Left ventricle myocardium inferior (tissue), 1 donor: ENCODE data around the gene CRELD2. TPM values are rescaled to one million over a fixed set of nuclear protein-coding genes. Genes with fewer than 3 reads are reported as not detected.

ENCODE experiments used
- DNase-seq: peaks from one replicate; pipeline ENCODE4 v3.0.0-alpha.2; 2020
- H3K27ac ChIP-seq: fragments of 200-600 bp; replicated peaks from 2 replicates; pipeline ENCODE4 v1.8.0; 2021
- H3K27me3 ChIP-seq: fragments of 200-600 bp; 2 replicates; pipeline ENCODE4 v1.8.0; 2021; ENCODE audit warnings: low read depth
- H3K36me3 ChIP-seq: fragments of 200-600 bp; 2 replicates; pipeline ENCODE4 v1.8.0; 2021
- H3K4me1 ChIP-seq: fragments of 200-600 bp; 2 replicates; pipeline ENCODE4 v1.8.0; 2021
- H3K4me3 ChIP-seq: fragments of 200-600 bp; 2 replicates; pipeline ENCODE4 v1.8.0; 2021; ENCODE audit warnings: mild to moderate bottlenecking, moderate library complexity
- H3K9me3 ChIP-seq: fragments of 200-600 bp; replicated peaks from 2 replicates; pipeline ENCODE4 v1.8.0; 2021
- CTCF ChIP-seq: fragments of 200-600 bp; IDR thresholded peaks from 2 replicates; pipeline ENCODE4 v1.8.0; 2021; ENCODE audit warnings: antibody characterized with exemption, mild to moderate bottlenecking, borderline replicate concordance
- intact Hi-C: fragments of 100-400 bp; cut with micrococcal nuclease; formaldehyde crosslinking; loops from one replicate; pipeline ENCODE4 v1.11.0; 2022
- total RNA-seq: library from RNA; stranded (reverse); fragmentation: NEBNext Ultra II Directional; extraction: Animal tissue kit (Norgen Biotek cat#: 25700); gene quantifications from one replicate; pipeline ENCODE4 v1.2.1, GENCODE V29; 2021
- donor health status: DM: no; HTN: yes; CAD: no; lungs with severe emphysema.

CRELD2 gene
- total RNA-seq, 1 donor from 2014 or later: 25.5 TPM

GRCh38 chr22:49913446-49913845, 5.0 kb upstream of the CRELD2 start:
- TF ChIP-seq CTCF: no peak
- Histone ChIP-seq H3K27ac (no peak overlapping the region), H3K36me3 (peaks cover 53% of the 10 kb centered on the region), H3K4me1 (peaks cover 16% of the 10 kb centered on the region), H3K9me3 (no peaks in the 10 kb centered on the region), H3K27me3 (no peaks in the 10 kb centered on the region), H3K4me3 (no peak overlapping the region)
- no peak for DNase-seq
- intact Hi-C loops: no loop called here

GRCh38 chr22:49914256-49914655, 4.2 kb upstream of the CRELD2 start:
- intact Hi-C loops: no loop called here
- no peaks in the 10 kb centered on the region for H3K9me3 ChIP-seq

GRCh38 chr22:49915610-49916009, 2.8 kb upstream of the CRELD2 start:
- H3K36me3 ChIP-seq: peaks cover 39% of the 10 kb centered on the region
- intact Hi-C loops: no loop called here
- H3K27me3 ChIP-seq: no peaks in the 10 kb centered on the region
- no peak overlapping the region for H3K4me3 ChIP-seq
- no peaks in the 10 kb centered on the region for H3K9me3 ChIP-seq
- TF ChIP-seq CTCF: no peak
- H3K4me1 ChIP-seq: peaks cover 29% of the 10 kb centered on the region
- DNase-seq: no peak
- no peak overlapping the region for H3K27ac ChIP-seq

More at GRCh38 chr22:49914256-49914655, 4.2 kb upstream of the CRELD2 start:
- H3K4me1 ChIP-seq: peaks cover 24% of the 10 kb centered on the region
- H3K27me3 ChIP-seq: no peaks in the 10 kb centered on the region
- H3K36me3 ChIP-seq: peaks cover 45% of the 10 kb centered on the region
- no peak for DNase-seq
- no peak overlapping the region for H3K4me3 ChIP-seq
- TF ChIP-seq CTCF: no peak
- no peak overlapping the region for H3K27ac ChIP-seq

GRCh38 chr22:49916831-49917230, 1.6 kb upstream of the CRELD2 start:
- no peaks in the 10 kb centered on the region for H3K27me3 ChIP-seq
- TF ChIP-seq CTCF: no peak
- no peak overlapping the region for H3K27ac ChIP-seq
- peaks cover 29% of the 10 kb centered on the region for H3K4me1 ChIP-seq
- no peak for DNase-seq
- peak overlapping the region; percentile 86 for H3K4me3 ChIP-seq
- intact Hi-C loops: no loop called here
- no peaks in the 10 kb centered on the region for H3K9me3 ChIP-seq
- peaks cover 42% of the 10 kb centered on the region for H3K36me3 ChIP-seq

- peaks cover 29% of the 10 kb centered on the region for H3K4me1 ChIP-seq
- intact Hi-C loops: no loop called here
- H3K27ac ChIP-seq: peak overlapping the region; percentile 94
- H3K4me3 ChIP-seq: peak overlapping the region; percentile 86
- DNase-seq: no peak
- TF ChIP-seq CTCF: no peak
- no peaks in the 10 kb centered on the region for H3K27me3 ChIP-seq
- no peaks in the 10 kb centered on the region for H3K9me3 ChIP-seq
- H3K36me3 ChIP-seq: peaks cover 36% of the 10 kb centered on the region
These were observed 762 bp downstream of the CRELD2 start for GRCh38 chr22:49918911-49919881.
